IMR-90 (cell line): ENCODE measurements around the gene PRR5. TPM values are rescaled to one million over a fixed set of nuclear protein-coding genes. Genes with fewer than 3 reads are reported as not detected.

Experiments used
- ATAC-seq: fragments of 200-7000 bp; cut with Tn5 transposase; 2 replicates; pipeline ENCODE4 v1.9.1; 2020; ENCODE audit warnings: low read depth, mild to moderate bottlenecking, moderate library complexity
- BruUV-seq: library from RNA; stranded (reverse); fragments of 400-500 nt; replicated peaks from 2 replicates; lab custom pipeline; 2021; lab: Mats Ljungman, UMichigan
- CTCF ChIA-PET: fragments of 300-600 bp; formaldehyde crosslinking; extraction: SDS; loops from one replicate; lab custom pipeline; 2021; ENCODE audit warnings: antibody characterized with exemption; lab: Yijun Ruan, JAX
- POLR2A ChIA-PET: fragments of 300-600 bp; sonication (Branson Sonifier 250); formaldehyde crosslinking; loops from one replicate; lab custom pipeline; 2022; ENCODE audit warnings: antibody characterized with exemption; ENCODE audit not compliant: unreplicated experiment; lab: Charles Lee
- DNase-seq: peaks from one replicate; pipeline ENCODE4 v3.0.0; 2013
- H2AFZ ChIP-seq: replicated peaks from 2 replicates; pipeline ENCODE3; 2013; ENCODE audit warnings: low read length, mild to moderate bottlenecking; ENCODE audit not compliant: poor library complexity
- H2AK5ac ChIP-seq: 2 replicates; pipeline ENCODE4 v1.6.1; 2013; ENCODE audit warnings: low read depth, low read length, inconsistent platforms
- H2AK9ac ChIP-seq: replicated peaks from 2 replicates; pipeline ENCODE3; 2013; ENCODE audit warnings: mild to moderate bottlenecking, low read depth, low read length, moderate library complexity; ENCODE audit not compliant: poor library complexity
- H2BK120ac ChIP-seq: 2 replicates; pipeline ENCODE4 v1.6.1; 2013; ENCODE audit warnings: low read depth, low read length, inconsistent platforms
- H2BK15ac ChIP-seq: 3 replicates; pipeline ENCODE4 v1.6.1; 2013; ENCODE audit warnings: low read depth, low read length, inconsistent platforms
- H2BK20ac ChIP-seq: 2 replicates; pipeline ENCODE4 v1.6.1; 2013; ENCODE audit warnings: low read depth, mild to moderate bottlenecking, inconsistent platforms, low read length, moderate library complexity
- H2BK5ac ChIP-seq: 2 replicates; pipeline ENCODE4 v1.6.1; 2013; ENCODE audit warnings: mild to moderate bottlenecking, low read depth, low read length, inconsistent platforms; ENCODE audit not compliant: poor library complexity, severe bottlenecking
- H3K14ac ChIP-seq: replicated peaks from 2 replicates; pipeline ENCODE4 v1.6.1; 2013; ENCODE audit warnings: low read depth, low read length, inconsistent platforms
- H3K18ac ChIP-seq: 2 replicates; pipeline ENCODE4 v1.6.1; 2013; ENCODE audit warnings: low read depth, low read length, control low read depth
- H3K23ac ChIP-seq: 2 replicates; pipeline ENCODE4 v1.6.1; 2013; ENCODE audit warnings: low read depth, low read length, inconsistent platforms
- H3K27ac ChIP-seq: 2 replicates; pipeline ENCODE4 v1.5.1; 2013; ENCODE audit warnings: mild to moderate bottlenecking, control low read depth, low read length; ENCODE audit not compliant: insufficient read depth
- H3K27me3 ChIP-seq: 2 replicates; pipeline ENCODE4 v1.6.1; 2013; ENCODE audit warnings: low read length; ENCODE audit not compliant: control insufficient read depth, insufficient read depth
- H3K36me3 ChIP-seq: 2 replicates; pipeline ENCODE4 v1.6.1; 2013; ENCODE audit warnings: low read length, mixed read lengths; ENCODE audit not compliant: control insufficient read depth, insufficient read depth
- H3K4ac ChIP-seq: 2 replicates; pipeline ENCODE4 v1.6.1; 2013; ENCODE audit warnings: low read depth, low read length, inconsistent platforms
- H3K4me1 ChIP-seq: 2 replicates; pipeline ENCODE4 v1.6.1; 2013; ENCODE audit warnings: low read length, mixed read lengths; ENCODE audit not compliant: control insufficient read depth, insufficient read depth
- H3K4me2 ChIP-seq: 2 replicates; pipeline ENCODE4 v1.6.1; 2013; ENCODE audit warnings: low read depth, mild to moderate bottlenecking, control low read depth, low read length, moderate library complexity
- H3K4me3 ChIP-seq: 2 replicates; pipeline ENCODE4 v1.5.1; 2013; ENCODE audit warnings: low read depth, mild to moderate bottlenecking, control low read depth, low read length, moderate library complexity; ENCODE audit not compliant: insufficient read depth
- H3K56ac ChIP-seq: 2 replicates; pipeline ENCODE4 v1.6.1; 2013; ENCODE audit warnings: low read length, inconsistent platforms; ENCODE audit not compliant: insufficient read depth; ENCODE audit errors: extremely low read depth
- H3K79me1 ChIP-seq, 2 experiments: 2 replicates each; pipeline ENCODE4 v1.6.1; 2013; ENCODE audit warnings: low read length in 2 of 2, inconsistent platforms in 1 of 2, low read depth in 1 of 2
- H3K9ac ChIP-seq: 2 replicates; pipeline ENCODE4 v1.6.1; 2013; ENCODE audit warnings: low read depth, low read length, control low read depth
- H3K9me1 ChIP-seq: 2 replicates; pipeline ENCODE4 v1.6.1; 2013; ENCODE audit warnings: low read length, inconsistent platforms; ENCODE audit not compliant: insufficient read depth
- H3K9me3 ChIP-seq: 2 replicates; pipeline ENCODE4 v1.6.1; 2013; ENCODE audit warnings: low read length; ENCODE audit not compliant: control insufficient read depth, insufficient read depth
- H4K20me1 ChIP-seq: 2 replicates; pipeline ENCODE4 v1.6.1; 2013; ENCODE audit warnings: low read length, inconsistent platforms; ENCODE audit not compliant: insufficient read depth
- H4K5ac ChIP-seq: 2 replicates; pipeline ENCODE4 v1.6.1; 2013; ENCODE audit warnings: mild to moderate bottlenecking, low read depth, low read length, control low read depth
- H4K8ac ChIP-seq, 2 experiments: 2 replicates each; pipeline ENCODE4 v1.6.1; 2013; ENCODE audit warnings: low read depth in 2 of 2, low read length in 2 of 2, control low read depth in 1 of 2, inconsistent platforms in 1 of 2
- H4K91ac ChIP-seq: 2 replicates; pipeline ENCODE4 v1.6.1; 2013; ENCODE audit warnings: low read depth, low read length, inconsistent platforms; ENCODE audit not compliant: insufficient read depth
- BHLHE40 ChIP-seq: fragments of 150-350 bp; IDR thresholded peaks from 2 replicates; pipeline ENCODE4 v1.6.1; 2016; ENCODE audit warnings: mild to moderate bottlenecking, low read depth, low read length
- CHD1 ChIP-seq: IDR thresholded peaks from 2 replicates; pipeline ENCODE4 v1.6.1; 2012; ENCODE audit warnings: low read depth, low read length, improper control_type of control experiment
- ELK1 ChIP-seq: fragments of 150-350 bp; IDR thresholded peaks from 2 replicates; pipeline ENCODE4 v1.6.1; 2016; ENCODE audit warnings: low read depth, mild to moderate bottlenecking, low read length, moderate library complexity, borderline replicate concordance
- MAFK ChIP-seq: IDR thresholded peaks from 2 replicates; pipeline ENCODE4 v1.6.1; 2012; ENCODE audit warnings: low read depth, low read length, improper control_type of control experiment
- MAZ ChIP-seq: IDR thresholded peaks from 2 replicates; pipeline ENCODE4 v1.6.1; 2012; ENCODE audit warnings: low read depth, mild to moderate bottlenecking, low read length, improper control_type of control experiment, moderate library complexity, borderline replicate concordance
- MXI1 ChIP-seq: IDR thresholded peaks from 2 replicates; pipeline ENCODE4 v1.6.1; 2012; ENCODE audit warnings: low read depth, mild to moderate bottlenecking, low read length, moderate library complexity, borderline replicate concordance
- NFE2L2 ChIP-seq: fragments of 150-350 bp; IDR thresholded peaks from 2 replicates; pipeline ENCODE4 v1.6.1; 2016; ENCODE audit warnings: low read depth, mild to moderate bottlenecking, low read length
- RAD21 ChIP-seq: IDR thresholded peaks from 2 replicates; pipeline ENCODE4 v1.6.1; 2012; ENCODE audit warnings: low read length, improper control_type of control experiment
- RCOR1 ChIP-seq: IDR thresholded peaks from 2 replicates; pipeline ENCODE4 v1.6.1; 2012; ENCODE audit warnings: mild to moderate bottlenecking, low read length, improper control_type of control experiment; ENCODE audit not compliant: insufficient replicate concordance
- RFX5 ChIP-seq: IDR thresholded peaks from 2 replicates; pipeline ENCODE4 v1.8.0; 2012; ENCODE audit warnings: low read depth, mild to moderate bottlenecking, low read length, moderate library complexity
- SMC3 ChIP-seq: fragments of 150-350 bp; IDR thresholded peaks from 2 replicates; pipeline ENCODE4 v1.6.1; 2016; ENCODE audit warnings: low read depth, mild to moderate bottlenecking, antibody characterized with exemption, low read length, moderate library complexity
- USF2 ChIP-seq: fragments of 150-350 bp; IDR thresholded peaks from 2 replicates; pipeline ENCODE4 v1.6.1; 2017; ENCODE audit warnings: mild to moderate bottlenecking, antibody characterized with exemption, low read length, low read depth
- WGBS, 2 experiments: methylation state at CpG; one replicate each; pipeline versions ENCODE4 v1.1.5 to v1.1.7; 2013; ENCODE audit warnings: missing lambda C conversion rate in 2 of 2; ENCODE audit not compliant: insufficient read length in 1 of 2; ENCODE audit errors: extremely low coverage in 2 of 2; 5-methylcytosine and 5-hydroxymethylcytosine counted together
- dilution Hi-C: fragments of 300-500 bp; cut with HindIII; formaldehyde crosslinking; loops from one replicate; pipeline ENCODE4 v1.14.3; 2018; ENCODE audit warnings: low sequenced_read_pairs; ENCODE audit not compliant: unreplicated experiment
- in situ Hi-C: fragments of 300-500 bp; cut with MboI; formaldehyde crosslinking; loops from 3 replicates; pipeline ENCODE4 v1.14.3; 2019; ENCODE audit warnings: low sequenced_read_pairs, inconsistent platforms, mixed read lengths
- intact Hi-C: fragments of 100-400 bp; cut with micrococcal nuclease; formaldehyde crosslinking; loops from 2 replicates; pipeline ENCODE4 v1.10.0; 2022
- polyA plus RNA-seq, 3 experiments: library from polyadenylated mRNA; depleted of rRNA; stranded (reverse); fragments of >200 nt; gene quantifications; 2 replicates each; pipeline ENCODE4 v1.2.3, GENCODE V29; 2012; ENCODE audit warnings: low replicate concordance in 1 of 3
- total RNA-seq: library from RNA; depleted of rRNA; stranded (reverse); fragments of >200 nt; gene quantifications from 2 replicates; pipeline ENCODE4 v1.2.3, GENCODE V29; 2012

PRR5 gene
- total and polyA plus RNA-seq, 2 of the 4 experiments (the other 2 are of a cell fraction): 8.1 to 24.3 TPM

GRCh38 chr22:44689915-44690524, 12.0 kb upstream of the PRR5 start:
- Histone ChIP-seq H2BK5ac (no peak overlapping the region), H4K8ac (no peak overlapping the region), H3K27ac (no peak overlapping the region), H3K9me3 (no peaks in the 10 kb centered on the region), H4K20me1 (peaks cover 2% of the 10 kb centered on the region; the same call in 1 of the 2 replicates), H3K14ac (no peak overlapping the region), H3K9me1 (peaks cover 17% of the 10 kb centered on the region), H3K4me1 (peaks cover 20% of the 10 kb centered on the region), H3K4ac (peak overlapping the region; percentile 58; the same call in 1 of the 2 replicates), H3K27me3 (no peaks in the 10 kb centered on the region), H3K4me3 (no peak overlapping the region), H2BK20ac (no peak overlapping the region), H2BK120ac (peak overlapping the region; percentile 57; the same call in 1 of the 2 replicates), H2AK5ac (peak overlapping the region; percentile 85), H4K5ac (no peak overlapping the region), H2AFZ (peak overlapping the region; percentile 19), H3K4me2 (no peak overlapping the region), H3K56ac (no peak overlapping the region), H3K79me1 (peaks cover 6 to 16% of the 10 kb centered on the region in 2 experiments; a peak in 2 of 4 replicates), H4K91ac (no peak overlapping the region), H2BK15ac (no peak overlapping the region; the same call in 2 of the 3 replicates), H3K23ac (no peak overlapping the region), H3K36me3 (peaks cover 3% of the 10 kb centered on the region; the same call in 1 of the 2 replicates), H3K9ac (no peak overlapping the region), H3K18ac (no peak overlapping the region), H2AK9ac (no peak overlapping the region)
- no TSS peak for BruUV-seq
- DNase-seq: no peak
- TF ChIP-seq MAZ (no peak), ELK1 (no peak), RFX5 (no peak), RAD21 (no peak), CHD1 (no peak), SMC3 (no peak), USF2 (no peak), BHLHE40 (no peak), MXI1 (no peak), RCOR1 (no peak), NFE2L2 (no peak), MAFK (no peak)
- POLR2A ChIA-PET: no interaction called here
- CTCF ChIA-PET: no interaction called here
- intact Hi-C loops (no loop called here), dilution Hi-C loops (no loop called here), in situ Hi-C loops (no loop called here)
- 93% methylated on average over 7 of the region's 9 CpGs; no CpG with 5 or more reads in 1 of the 2 experiments for WGBS, 2 experiments
- ATAC-seq: no peak
